Endothelial cell of umbilical vein (primary cell): ENCODE measurements around the gene DNASE1. TPM values are rescaled to one million over a fixed set of nuclear protein-coding genes. Genes with fewer than 3 reads are reported as not detected.

Experiments used
- BruUV-seq: library from RNA; stranded (reverse); fragments of 400-500 nt; replicated peaks from 2 replicates; lab custom pipeline; 2021; lab: Mats Ljungman, UMichigan
- CTCF ChIA-PET: fragments of 300-600, 350-600 bp; sonication (Branson Sonifier 250); formaldehyde crosslinking; loops from one replicate; lab custom pipeline; 2021; ENCODE audit warnings: antibody characterized with exemption, inconsistent platforms; lab: Charles Lee
- POLR2A ChIA-PET: fragments of 300-600, 350-600 bp; sonication (Branson Sonifier 250); formaldehyde crosslinking; loops from one replicate; lab custom pipeline; 2021; ENCODE audit warnings: antibody characterized with exemption, inconsistent platforms; lab: Charles Lee
- DNase-seq: peaks from one replicate; pipeline ENCODE4 v3.0.0-alpha.2; 2011; ENCODE audit warnings: low read depth, low spot score
- FAIRE-seq: peaks from 2 replicates; lab custom pipeline; 2011; peaks lifted over from hg19 to GRCh38; lab: Jason Lieb, UNC
- H2AFZ ChIP-seq: 2 replicates; pipeline ENCODE4 v1.6.0; 2012; ENCODE audit warnings: low read depth, low read length, control low read depth, inconsistent platforms
- H3K27ac ChIP-seq: 2 replicates; pipeline ENCODE4 v1.5.1; 2011; ENCODE audit warnings: low read depth, mild to moderate bottlenecking, control low read depth, low read length, moderate library complexity; ENCODE audit not compliant: insufficient read depth
- H3K27me3 ChIP-seq, 2 experiments: 2 replicates each; pipeline versions ENCODE4 v1.6.0 to v1.6.1; 2011; ENCODE audit warnings: low read length in 2 of 2, mixed read lengths in 1 of 2; ENCODE audit not compliant: control insufficient read depth in 2 of 2, insufficient read depth in 2 of 2
- H3K36me3 ChIP-seq, 2 experiments: 2 replicates in 1 of 2; 3 replicates in 1 of 2; pipeline ENCODE4 v1.5.1; 2011; ENCODE audit warnings: low read length in 2 of 2, mild to moderate bottlenecking in 1 of 2, moderate library complexity in 1 of 2; ENCODE audit not compliant: control insufficient read depth in 2 of 2, insufficient read depth in 2 of 2; ENCODE audit errors: extremely low read depth in 1 of 2
- H3K4me1 ChIP-seq: 3 replicates; pipeline ENCODE4 v1.5.1; 2011; ENCODE audit warnings: mild to moderate bottlenecking, low read length; ENCODE audit not compliant: control insufficient read depth, insufficient read depth; ENCODE audit errors: extremely low read depth
- H3K4me2 ChIP-seq: 2 replicates; pipeline ENCODE4 v1.6.1; 2011; ENCODE audit warnings: low read length, control low read depth, mixed read lengths; ENCODE audit not compliant: insufficient read depth
- H3K4me3 ChIP-seq, 3 experiments: fragments of 200-600 bp in 1 of 3; sonication (generic), shearing (Covaris generic) in 1 of 3; replicated peaks in 1 of 3; 2 replicates each; pipeline ENCODE4 v1.5.1; 2011 to 2016; ENCODE audit warnings: control low read depth in 3 of 3, low read length in 3 of 3, mild to moderate bottlenecking in 2 of 3, inconsistent platforms in 1 of 3, low read depth in 1 of 3, moderate library complexity in 1 of 3; ENCODE audit not compliant: insufficient read depth in 1 of 3
- H3K79me2 ChIP-seq: 2 replicates; pipeline ENCODE4 v1.6.0; 2012; ENCODE audit warnings: low read length, inconsistent platforms; ENCODE audit not compliant: control insufficient read depth, insufficient read depth
- H3K9ac ChIP-seq: replicated peaks from 2 replicates; pipeline ENCODE3; 2011; ENCODE audit warnings: low read length, control low read depth; ENCODE audit not compliant: insufficient read depth; ENCODE audit errors: extremely low read depth
- H3K9me1 ChIP-seq: replicated peaks from 3 replicates; pipeline ENCODE4 v1.6.0; 2011; ENCODE audit warnings: mild to moderate bottlenecking, low read length; ENCODE audit not compliant: control insufficient read depth, insufficient read depth; ENCODE audit errors: extremely low read depth
- H3K9me3 ChIP-seq: replicated peaks from 2 replicates; pipeline ENCODE4 v1.5.1; 2012; ENCODE audit warnings: low read length, inconsistent platforms; ENCODE audit not compliant: control insufficient read depth, insufficient read depth
- H4K20me1 ChIP-seq: replicated peaks from 2 replicates; pipeline ENCODE3; 2011; ENCODE audit warnings: mild to moderate bottlenecking, low read length; ENCODE audit not compliant: control insufficient read depth, insufficient read depth; ENCODE audit errors: extremely low read depth
- FOS ChIP-seq: IDR thresholded peaks from 2 replicates; pipeline ENCODE4 v1.6.1; 2011; ENCODE audit warnings: mild to moderate bottlenecking, low read length, moderate library complexity, borderline replicate concordance; ENCODE audit not compliant: insufficient read depth
- JUN ChIP-seq: IDR thresholded peaks from 2 replicates; pipeline ENCODE4 v1.6.1; 2011; ENCODE audit warnings: borderline replicate concordance, low read depth; ENCODE audit not compliant: insufficient read length, insufficient read depth
- MAX ChIP-seq: IDR thresholded peaks from 2 replicates; pipeline ENCODE4 v1.6.1; 2011; ENCODE audit not compliant: insufficient read depth, insufficient read length
- POLR2AphosphoS5 ChIP-seq: IDR thresholded peaks from 2 replicates; pipeline ENCODE4 v1.6.1; 2012; ENCODE audit warnings: low read depth, mild to moderate bottlenecking, control low read depth, low read length, moderate library complexity; ENCODE audit not compliant: insufficient read depth
- dilution Hi-C: fragments of 300-500 bp; cut with MboI; formaldehyde crosslinking; loops from one replicate; pipeline ENCODE4 v1.15.0; 2019; ENCODE audit warnings: low sequenced_read_pairs; ENCODE audit not compliant: extremely low pct_ligation_motif_present
- intact Hi-C: fragments of 100-400 bp; cut with micrococcal nuclease; formaldehyde crosslinking; loops from one replicate; pipeline ENCODE4 v1.10.0; 2022
- polyA plus RNA-seq, 4 experiments: library from polyadenylated mRNA; depleted of rRNA in 3 of 4; stranded (reverse) in 3 of 4; unstranded in 1 of 4; fragments of >200 nt; gene quantifications; 2 replicates each; pipeline versions ENCODE4 v1.2.1 to v1.2.3, GENCODE V29; 2011 to 2012; ENCODE audit warnings: missing spikeins in 1 of 4
- total RNA-seq: library from RNA; stranded (reverse); gene quantifications from 2 replicates; pipeline ENCODE4 v1.2.3, GENCODE V29; 2021

DNASE1 gene
- total and polyA plus RNA-seq, 2 donors (not counting 3 experiments of a cell fraction or from before 2014, with no cell fraction given) = 11.1 to 13.5 TPM

- no peak for DNase-seq
- Histone ChIP-seq H2AFZ (no peak overlapping the region), H3K9me3 (no peaks in the 10 kb centered on the region), H4K20me1 (no peaks in the 10 kb centered on the region), H3K4me3 (no peak overlapping the region), H3K4me2 (no peak overlapping the region), H3K27ac (no peak overlapping the region), H3K9ac (no peak overlapping the region), H3K27me3 (no peaks in the 10 kb centered on the region), H3K4me1 (no peaks in the 10 kb centered on the region), H3K79me2 (peaks cover 2% of the 10 kb centered on the region), H3K36me3 (no peaks in the 10 kb centered on the region), H3K9me1 (no peaks in the 10 kb centered on the region)
- dilution Hi-C loops = no loop called here
- POLR2A ChIA-PET = no interaction called here
- FAIRE-seq = no peak
- intact Hi-C loops = no loop called here
- BruUV-seq = no TSS peak
- CTCF ChIA-PET = no interaction called here
- no peak for TF ChIP-seq MAX
- no peak for TF ChIP-seq FOS
- TF ChIP-seq JUN = no peak
Measured at GRCh38 chr16:3694051-3694450, 39.6 kb downstream of the DNASE1 start.

- no peaks in the 10 kb centered on the region for H4K20me1 ChIP-seq
- no peak overlapping the region for H3K4me2 ChIP-seq
- DNase-seq (no peak), FAIRE-seq (no peak)
- no peak for TF ChIP-seq POLR2AphosphoS5
- POLR2A ChIA-PET = no interaction called here
- H3K4me3 ChIP-seq = no peak overlapping the region
- H3K79me2 ChIP-seq = peaks cover 2% of the 10 kb centered on the region
- intact Hi-C loops (no loop called here), dilution Hi-C loops (no loop called here)
- CTCF ChIA-PET = interaction anchor here (0.6 to 1.3 kb wide), 2 partner anchors 9 to 16 kb away, joined by 3 read pairs; no protein-coding TSS in a partner anchor
- H3K9me1 ChIP-seq = no peaks in the 10 kb centered on the region
- BruUV-seq = no TSS peak
- no peaks in the 10 kb centered on the region for H3K27me3 ChIP-seq
- H3K4me1 ChIP-seq = no peaks in the 10 kb centered on the region
- H3K9ac ChIP-seq = no peak overlapping the region
- no peak overlapping the region for H2AFZ ChIP-seq
- H3K36me3 ChIP-seq = no peaks in the 10 kb centered on the region
- H3K27ac ChIP-seq = no peak overlapping the region
- H3K9me3 ChIP-seq = no peaks in the 10 kb centered on the region
Measured at GRCh38 chr16:3695610-3696369, 41.3 kb downstream of the DNASE1 start.
